ENCODE measurements around the gene TTYH3.
A peak's percentile ranks its signal among the peaks of the same experiment; 100 is the strongest.

Gene TTYH3

DNA sequence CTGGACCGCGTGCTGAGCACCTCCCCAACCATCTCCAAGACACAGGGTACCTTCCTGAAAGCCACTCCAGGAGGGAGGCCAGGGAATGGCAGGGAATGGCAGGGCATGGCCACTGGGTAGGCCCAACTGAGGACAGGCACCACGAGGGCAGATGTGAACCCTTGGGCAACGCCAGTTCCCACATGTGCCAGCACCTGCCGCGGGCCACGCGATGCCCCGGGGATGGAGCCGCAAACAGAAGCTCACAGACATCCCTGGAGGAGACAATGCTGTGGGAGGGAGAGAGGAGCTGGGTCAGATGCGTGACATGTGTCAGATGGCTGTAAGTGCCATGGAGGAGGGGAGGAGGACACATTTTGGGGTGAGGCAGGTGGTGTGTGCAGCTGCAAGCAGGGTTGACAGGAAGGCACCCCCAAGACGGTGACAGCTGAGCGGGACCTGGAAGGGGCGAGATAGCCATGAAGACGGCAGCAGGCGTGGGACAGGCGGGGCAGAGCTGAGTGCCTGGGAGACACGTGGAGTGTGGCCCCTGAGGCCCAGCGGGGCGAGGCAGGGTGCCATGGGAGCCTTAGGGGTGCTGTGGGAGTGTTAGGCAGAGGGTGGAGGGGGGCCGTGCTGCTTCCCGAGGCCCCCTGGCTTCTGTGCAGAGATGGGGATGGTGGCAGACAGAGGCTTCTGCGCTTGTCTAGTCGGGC, 45.3 kb upstream of the TTYH3 start:
- no peaks in the 10 kb centered on the region for H3K9me3 ChIP-seq (ENCODE audit: control insufficient read depth, insufficient read depth, low read depth, low read length)
- H3K4me3 ChIP-seq (ENCODE audit: low read depth, low read length), result no peak overlapping the region
- CTCF ChIA-PET, result interaction anchor here (1.2 kb wide), 1 partner anchor 84 kb away, joined by 3 read pairs; no protein-coding TSS in a partner anchor
- POLR2A ChIA-PET, result no interaction called here
- H3K36me3 ChIP-seq (ENCODE audit: control insufficient read depth in 2 of 2, insufficient read depth in 1 of 2, low read length in 2 of 2), result peaks cover 0 to 48% of the 10 kb centered on the region in 2 experiments; a peak in 2 of 3 replicates
- no peak overlapping the region for H3K27ac ChIP-seq (ENCODE audit: extremely low read depth, low read depth, low read length)
- no peaks in the 10 kb centered on the region for H3K4me1 ChIP-seq (ENCODE audit: control insufficient read depth, insufficient read depth, low read length)
- TF ChIP-seq GLIS2 (tag by site-specific recombination; IDR thresholded peaks at IDR 0.05) (0 out of 2 replicates have a peak, but pooled peaks have one; percentile 8), ZNF571 (tag by site-specific recombination; IDR thresholded peaks at IDR 0.05) (no peak)

DNA sequence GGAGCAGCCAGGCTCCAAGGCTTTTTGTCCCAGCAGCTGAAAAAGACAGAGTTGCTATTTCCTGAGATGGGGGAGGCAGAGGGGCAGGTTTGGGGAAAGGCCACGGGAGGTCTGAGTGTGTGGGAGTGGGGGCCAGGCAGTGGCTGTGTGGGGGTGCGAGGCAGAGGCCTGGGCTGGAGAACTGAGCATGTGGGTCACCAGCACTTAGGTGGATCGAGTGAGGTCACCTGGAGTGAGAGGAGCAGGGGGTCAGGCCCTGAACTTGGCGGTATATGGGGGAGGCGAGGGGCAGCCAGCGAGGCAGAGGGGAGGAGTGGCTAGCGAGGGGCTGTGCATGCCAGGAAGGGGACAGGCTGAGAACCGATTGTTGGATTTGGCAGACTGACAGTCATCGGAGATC, 44.7 kb upstream of the TTYH3 start:
- no peaks in the 10 kb centered on the region for H3K9me3 ChIP-seq (ENCODE audit: control insufficient read depth, insufficient read depth, low read depth, low read length)
- H3K36me3 ChIP-seq (ENCODE audit: control insufficient read depth in 2 of 2, insufficient read depth in 1 of 2, low read length in 2 of 2), result peaks cover 0 to 50% of the 10 kb centered on the region in 2 experiments; a peak in 2 of 3 replicates
- CTCF ChIA-PET, result no interaction called here
- H3K4me1 ChIP-seq (ENCODE audit: control insufficient read depth, insufficient read depth, low read length), result no peaks in the 10 kb centered on the region
- POLR2A ChIA-PET, result no interaction called here
- H3K4me3 ChIP-seq (ENCODE audit: low read depth, low read length), result no peak overlapping the region
- TF ChIP-seq ZNF341 (tag by site-specific recombination; IDR thresholded peaks at IDR 0.05; ENCODE audit: low read depth) (no peak), ZNF10 (tag by site-specific recombination; IDR thresholded peaks at IDR 0.05) (no peak), MEIS1 (CRISPR knock-in tag; IDR thresholded peaks at IDR 0.05; ENCODE audit: borderline replicate concordance) (no peak), ZFHX2 (tag by site-specific recombination; conservative IDR thresholded peaks at IDR 0.05) (peak; percentile 55), ZNF211 (tag by site-specific recombination; IDR thresholded peaks at IDR 0.05; ENCODE audit: low read depth) (no peak), GLIS2 (tag by site-specific recombination; IDR thresholded peaks at IDR 0.05) (peak; percentile 18; the same call in 1 of the 2 replicates), ZNF600 (tag by site-specific recombination; IDR thresholded peaks at IDR 0.05) (no peak), EGR2 (tag by site-specific recombination; IDR thresholded peaks at IDR 0.05; ENCODE audit: low read depth) (peak; percentile 57), ZNF114 (tag by site-specific recombination; IDR thresholded peaks at IDR 0.05) (no peak)
- TF ChIP-seq, protein P1, sequence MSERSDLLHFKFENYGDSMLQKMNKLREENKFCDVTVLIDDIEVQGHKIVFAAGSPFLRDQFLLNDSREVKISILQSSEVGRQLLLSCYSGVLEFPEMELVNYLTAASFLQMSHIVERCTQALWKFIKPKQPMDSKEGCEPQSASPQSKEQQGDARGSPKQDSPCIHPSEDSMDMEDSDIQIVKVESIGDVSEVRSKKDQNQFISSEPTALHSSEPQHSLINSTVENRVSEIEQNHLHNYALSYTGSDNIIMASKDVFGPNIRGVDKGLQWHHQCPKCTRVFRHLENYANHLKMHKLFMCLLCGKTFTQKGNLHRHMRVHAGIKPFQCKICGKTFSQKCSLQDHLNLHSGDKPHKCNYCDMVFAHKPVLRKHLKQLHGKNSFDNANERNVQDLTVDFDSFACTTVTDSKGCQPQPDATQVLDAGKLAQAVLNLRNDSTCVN (tag by site-specific recombination; optimal IDR thresholded peaks at IDR 0.05), result no peak
- TF ChIP-seq, protein P2, sequence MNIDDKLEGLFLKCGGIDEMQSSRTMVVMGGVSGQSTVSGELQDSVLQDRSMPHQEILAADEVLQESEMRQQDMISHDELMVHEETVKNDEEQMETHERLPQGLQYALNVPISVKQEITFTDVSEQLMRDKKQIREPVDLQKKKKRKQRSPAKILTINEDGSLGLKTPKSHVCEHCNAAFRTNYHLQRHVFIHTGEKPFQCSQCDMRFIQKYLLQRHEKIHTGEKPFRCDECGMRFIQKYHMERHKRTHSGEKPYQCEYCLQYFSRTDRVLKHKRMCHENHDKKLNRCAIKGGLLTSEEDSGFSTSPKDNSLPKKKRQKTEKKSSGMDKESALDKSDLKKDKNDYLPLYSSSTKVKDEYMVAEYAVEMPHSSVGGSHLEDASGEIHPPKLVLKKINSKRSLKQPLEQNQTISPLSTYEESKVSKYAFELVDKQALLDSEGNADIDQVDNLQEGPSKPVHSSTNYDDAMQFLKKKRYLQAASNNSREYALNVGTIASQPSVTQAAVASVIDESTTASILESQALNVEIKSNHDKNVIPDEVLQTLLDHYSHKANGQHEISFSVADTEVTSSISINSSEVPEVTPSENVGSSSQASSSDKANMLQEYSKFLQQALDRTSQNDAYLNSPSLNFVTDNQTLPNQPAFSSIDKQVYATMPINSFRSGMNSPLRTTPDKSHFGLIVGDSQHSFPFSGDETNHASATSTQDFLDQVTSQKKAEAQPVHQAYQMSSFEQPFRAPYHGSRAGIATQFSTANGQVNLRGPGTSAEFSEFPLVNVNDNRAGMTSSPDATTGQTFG (tag by site-specific recombination; IDR thresholded peaks at IDR 0.05; ENCODE audit: borderline replicate concordance), result no peak
- TF ChIP-seq, protein P3, sequence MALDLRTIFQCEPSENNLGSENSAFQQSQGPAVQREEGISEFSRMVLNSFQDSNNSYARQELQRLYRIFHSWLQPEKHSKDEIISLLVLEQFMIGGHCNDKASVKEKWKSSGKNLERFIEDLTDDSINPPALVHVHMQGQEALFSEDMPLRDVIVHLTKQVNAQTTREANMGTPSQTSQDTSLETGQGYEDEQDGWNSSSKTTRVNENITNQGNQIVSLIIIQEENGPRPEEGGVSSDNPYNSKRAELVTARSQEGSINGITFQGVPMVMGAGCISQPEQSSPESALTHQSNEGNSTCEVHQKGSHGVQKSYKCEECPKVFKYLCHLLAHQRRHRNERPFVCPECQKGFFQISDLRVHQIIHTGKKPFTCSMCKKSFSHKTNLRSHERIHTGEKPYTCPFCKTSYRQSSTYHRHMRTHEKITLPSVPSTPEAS (tag by site-specific recombination; IDR thresholded peaks at IDR 0.05), result no peak
- no peak overlapping the region for H3K27ac ChIP-seq (ENCODE audit: extremely low read depth, low read depth, low read length)

DNA sequence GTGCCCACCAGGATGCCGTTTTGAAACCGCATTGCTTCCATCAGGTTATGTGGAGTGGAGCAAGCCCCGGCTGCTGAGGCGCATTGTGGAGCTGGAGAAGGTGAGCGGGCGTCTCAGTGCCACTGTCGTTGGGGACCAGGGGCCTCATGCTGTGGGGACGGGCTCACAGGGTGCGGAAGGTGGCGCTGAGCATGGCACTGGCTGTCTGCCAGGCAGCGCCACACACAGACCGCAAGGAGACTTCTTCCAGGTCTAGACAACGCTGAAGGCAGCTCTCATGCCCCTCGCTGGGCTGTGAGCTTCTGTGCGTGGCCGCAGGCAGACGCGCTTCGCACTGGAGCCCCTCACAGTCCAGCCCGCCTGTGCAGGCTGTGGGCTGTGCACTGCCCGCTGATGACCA, 44.0 kb upstream of the TTYH3 start:
- no peaks in the 10 kb centered on the region for H3K9me3 ChIP-seq (ENCODE audit: control insufficient read depth, insufficient read depth, low read depth, low read length)
- H3K4me3 ChIP-seq (ENCODE audit: low read depth, low read length), result no peak overlapping the region
- POLR2A ChIA-PET, result no interaction called here
- no peak overlapping the region for H3K27ac ChIP-seq (ENCODE audit: extremely low read depth, low read depth, low read length)
- CTCF ChIA-PET, result no interaction called here
- H3K4me1 ChIP-seq (ENCODE audit: control insufficient read depth, insufficient read depth, low read length), result no peaks in the 10 kb centered on the region
- peaks cover 0 to 56% of the 10 kb centered on the region in 2 experiments; a peak in 2 of 3 replicates for H3K36me3 ChIP-seq (ENCODE audit: control insufficient read depth in 2 of 2, insufficient read depth in 1 of 2, low read length in 2 of 2)
- no peak for TF ChIP-seq GLI4 (tag by site-specific recombination; IDR thresholded peaks at IDR 0.05)
- TF ChIP-seq, protein P4, sequence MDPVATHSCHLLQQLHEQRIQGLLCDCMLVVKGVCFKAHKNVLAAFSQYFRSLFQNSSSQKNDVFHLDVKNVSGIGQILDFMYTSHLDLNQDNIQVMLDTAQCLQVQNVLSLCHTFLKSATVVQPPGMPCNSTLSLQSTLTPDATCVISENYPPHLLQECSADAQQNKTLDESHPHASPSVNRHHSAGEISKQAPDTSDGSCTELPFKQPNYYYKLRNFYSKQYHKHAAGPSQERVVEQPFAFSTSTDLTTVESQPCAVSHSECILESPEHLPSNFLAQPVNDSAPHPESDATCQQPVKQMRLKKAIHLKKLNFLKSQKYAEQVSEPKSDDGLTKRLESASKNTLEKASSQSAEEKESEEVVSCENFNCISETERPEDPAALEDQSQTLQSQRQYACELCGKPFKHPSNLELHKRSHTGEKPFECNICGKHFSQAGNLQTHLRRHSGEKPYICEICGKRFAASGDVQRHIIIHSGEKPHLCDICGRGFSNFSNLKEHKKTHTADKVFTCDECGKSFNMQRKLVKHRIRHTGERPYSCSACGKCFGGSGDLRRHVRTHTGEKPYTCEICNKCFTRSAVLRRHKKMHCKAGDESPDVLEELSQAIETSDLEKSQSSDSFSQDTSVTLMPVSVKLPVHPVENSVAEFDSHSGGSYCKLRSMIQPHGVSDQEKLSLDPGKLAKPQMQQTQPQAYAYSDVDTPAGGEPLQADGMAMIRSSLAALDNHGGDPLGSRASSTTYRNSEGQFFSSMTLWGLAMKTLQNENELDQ (tag by site-specific recombination; IDR thresholded peaks at IDR 0.05; ENCODE audit: low read depth), result no peak
- no peak for TF ChIP-seq ZNF214 (tag by site-specific recombination; IDR thresholded peaks at IDR 0.05; ENCODE audit: borderline replicate concordance)
- TF ChIP-seq SP2 (tag by site-specific recombination; IDR thresholded peaks at IDR 0.05), result no peak
- no peak for TF ChIP-seq ZNF404 (tag by site-specific recombination; IDR thresholded peaks at IDR 0.05)
- no peak for TF ChIP-seq ZNF776 (tag by site-specific recombination; IDR thresholded peaks at IDR 0.05; ENCODE audit: borderline replicate concordance)
- TF ChIP-seq ZNF274 (IDR thresholded peaks at IDR 0.05; ENCODE audit: low read length), result no peak
- no peak for TF ChIP-seq ZNF274 (tag by site-specific recombination; IDR thresholded peaks at IDR 0.05; ENCODE audit: borderline replicate concordance)
- TF ChIP-seq, protein P5, sequence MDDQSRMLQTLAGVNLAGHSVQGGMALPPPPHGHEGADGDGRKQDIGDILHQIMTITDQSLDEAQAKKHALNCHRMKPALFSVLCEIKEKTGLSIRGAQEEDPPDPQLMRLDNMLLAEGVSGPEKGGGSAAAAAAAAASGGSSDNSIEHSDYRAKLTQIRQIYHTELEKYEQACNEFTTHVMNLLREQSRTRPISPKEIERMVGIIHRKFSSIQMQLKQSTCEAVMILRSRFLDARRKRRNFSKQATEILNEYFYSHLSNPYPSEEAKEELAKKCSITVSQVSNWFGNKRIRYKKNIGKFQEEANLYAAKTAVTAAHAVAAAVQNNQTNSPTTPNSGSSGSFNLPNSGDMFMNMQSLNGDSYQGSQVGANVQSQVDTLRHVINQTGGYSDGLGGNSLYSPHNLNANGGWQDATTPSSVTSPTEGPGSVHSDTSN (CRISPR knock-in tag; IDR thresholded peaks at IDR 0.05), result no peak
- TF ChIP-seq PRDM1 (tag by site-specific recombination; IDR thresholded peaks at IDR 0.05), result no peak

Data from HEK293 (cell line).